Measurements from ENCODE around the gene PRR33. TPM values are rescaled to one million over a fixed set of nuclear protein-coding genes. Genes with fewer than 3 reads are reported as not detected.

The PRR33 gene
- total and polyA plus RNA-seq, 2 donors (not counting 3 experiments of a cell fraction or from before 2014, with no cell fraction given), result not detected

GRCh38 chr11:1848640-1849430 is 42.9 kb downstream of the PRR33 start:
- FAIRE-seq, result no peak
- intact Hi-C loops (cut with micrococcal nuclease) (no loop called here), dilution Hi-C loops (cut with MboI; ENCODE audit: extremely low pct_ligation_motif_present, low sequenced_read_pairs) (no loop called here)
- ChIA-PET CTCF (interaction anchor here (1.0 to 4.0 kb wide), 6 partner anchors 16 to 303 kb away, joined by 3 to 17 read pairs (median 12); no protein-coding TSS in a partner anchor), POLR2A (no interaction called here)
- no peak overlapping the region for H2AFZ ChIP-seq (ENCODE audit: low read depth, low read length)
- H3K9ac ChIP-seq (replicated peaks; ENCODE audit: extremely low read depth, insufficient read depth, low read length), result no peak overlapping the region
- no peaks in the 10 kb centered on the region for H3K9me3 ChIP-seq (replicated peaks; ENCODE audit: control insufficient read depth, insufficient read depth, low read length)
- BruUV-seq (replicated peaks), result no TSS peak
- no peak for DNase-seq (ENCODE audit: low read depth, low spot score)
- no peak overlapping the region for H3K4me3 ChIP-seq (replicated peaks in 1 of 3; ENCODE audit: insufficient read depth in 1 of 3, low read depth in 1 of 3, low read length in 3 of 3)
- no peaks in the 10 kb centered on the region for H4K20me1 ChIP-seq (replicated peaks; ENCODE audit: control insufficient read depth, extremely low read depth, insufficient read depth, low read length)
- no peaks in the 10 kb centered on the region for H3K36me3 ChIP-seq (ENCODE audit: control insufficient read depth in 2 of 2, extremely low read depth in 1 of 2, insufficient read depth in 2 of 2, low read length in 2 of 2)
- H3K9me1 ChIP-seq (replicated peaks; ENCODE audit: control insufficient read depth, extremely low read depth, insufficient read depth, low read length), result no peaks in the 10 kb centered on the region
- H3K4me1 ChIP-seq (ENCODE audit: control insufficient read depth, extremely low read depth, insufficient read depth, low read length), result no peaks in the 10 kb centered on the region
- H3K4me2 ChIP-seq (ENCODE audit: insufficient read depth, low read length), result no peak overlapping the region
- TF ChIP-seq GATA2 (IDR thresholded peaks at IDR 0.05; ENCODE audit: insufficient read depth, insufficient read length, low read depth, low read length) (no peak), EZH2 (IDR thresholded peaks at IDR 0.05; ENCODE audit: borderline replicate concordance, low read depth, low read length, severe bottlenecking) (no peak), CTCF (IDR thresholded peaks at IDR 0.05; ENCODE audit: extremely low read depth in 1 of 2, insufficient read depth in 1 of 2, low read depth in 1 of 2, low read length in 2 of 2) (no peak), JUN (IDR thresholded peaks at IDR 0.05; ENCODE audit: borderline replicate concordance, insufficient read depth, insufficient read length, low read depth) (no peak), MYC (IDR thresholded peaks at IDR 0.05; ENCODE audit: low read depth, low read length) (no peak), POLR2A (IDR thresholded peaks at IDR 0.05; ENCODE audit: low read depth, low read length) (no peak), POLR2AphosphoS5 (IDR thresholded peaks at IDR 0.05; ENCODE audit: insufficient read depth, low read depth, low read length) (no peak), MAX (IDR thresholded peaks at IDR 0.05; ENCODE audit: insufficient read depth, insufficient read length) (no peak), FOS (IDR thresholded peaks at IDR 0.05; ENCODE audit: borderline replicate concordance, insufficient read depth, low read length) (no peak)
- H3K79me2 ChIP-seq (ENCODE audit: control insufficient read depth, insufficient read depth, low read length), result no peaks in the 10 kb centered on the region
- no peak overlapping the region for H3K27ac ChIP-seq (ENCODE audit: insufficient read depth, low read depth, low read length)
- no peaks in the 10 kb centered on the region for H3K27me3 ChIP-seq (ENCODE audit: control insufficient read depth in 2 of 2, insufficient read depth in 2 of 2, low read length in 2 of 2)
